Measurements from ENCODE around the gene TRIM17. TPM values are rescaled to one million over a fixed set of nuclear protein-coding genes. Genes with fewer than 3 reads are reported as not detected.

Gene TRIM17
- total and polyA plus RNA-seq, 9 of the 15 experiments (the other 6 are each of a cell fraction or from before 2014, with no cell fraction given), result not detected

DNA sequence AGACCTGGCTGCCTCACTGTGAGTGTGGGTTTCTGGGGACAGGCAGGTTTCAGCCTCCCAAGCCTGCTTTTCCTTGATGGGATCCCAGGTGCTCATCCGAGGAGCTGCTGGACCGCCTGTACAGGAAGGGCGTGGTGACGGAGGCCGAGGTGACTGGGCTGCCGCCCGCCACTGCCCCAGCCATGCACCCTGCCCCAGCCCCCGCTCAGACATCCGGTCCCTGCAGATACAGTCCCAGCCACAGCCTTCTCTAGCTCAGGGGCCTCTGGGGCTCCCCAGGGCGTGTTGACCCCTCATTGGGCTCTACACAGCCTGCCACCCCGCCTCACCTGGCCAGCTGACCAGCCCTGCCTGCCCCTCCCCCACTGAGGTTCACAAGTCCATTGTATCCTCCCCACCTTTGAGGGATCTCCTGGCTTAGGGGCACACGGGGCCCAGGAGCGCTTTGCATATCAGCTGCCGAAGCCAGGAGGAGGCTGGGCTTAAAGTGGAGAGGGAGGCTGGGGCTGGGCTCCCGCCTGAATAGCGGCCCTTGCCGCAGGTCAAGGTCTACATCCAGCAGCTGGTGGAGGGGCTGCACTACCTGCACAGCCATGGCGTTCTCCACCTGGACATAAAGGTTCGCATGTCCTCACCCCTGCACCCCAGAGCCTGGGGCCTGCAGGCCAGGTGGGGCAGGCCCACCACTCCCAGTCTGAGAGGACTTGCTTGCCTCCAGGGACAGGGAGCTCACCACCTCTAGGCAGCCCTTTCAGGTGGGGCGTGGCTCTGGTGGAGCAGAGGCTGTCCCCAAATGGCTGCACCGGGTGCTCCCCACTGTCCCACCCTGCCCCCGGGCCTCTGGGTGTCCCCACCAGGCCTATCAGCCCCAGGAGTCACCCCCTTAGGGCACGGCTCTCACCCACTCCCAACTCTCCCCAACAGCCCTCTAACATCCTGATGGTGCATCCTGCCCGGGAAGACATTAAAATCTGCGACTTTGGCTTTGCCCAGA is 48.6 kb downstream of the TRIM17 start (continued):
- TF ChIP-seq, protein P1, sequence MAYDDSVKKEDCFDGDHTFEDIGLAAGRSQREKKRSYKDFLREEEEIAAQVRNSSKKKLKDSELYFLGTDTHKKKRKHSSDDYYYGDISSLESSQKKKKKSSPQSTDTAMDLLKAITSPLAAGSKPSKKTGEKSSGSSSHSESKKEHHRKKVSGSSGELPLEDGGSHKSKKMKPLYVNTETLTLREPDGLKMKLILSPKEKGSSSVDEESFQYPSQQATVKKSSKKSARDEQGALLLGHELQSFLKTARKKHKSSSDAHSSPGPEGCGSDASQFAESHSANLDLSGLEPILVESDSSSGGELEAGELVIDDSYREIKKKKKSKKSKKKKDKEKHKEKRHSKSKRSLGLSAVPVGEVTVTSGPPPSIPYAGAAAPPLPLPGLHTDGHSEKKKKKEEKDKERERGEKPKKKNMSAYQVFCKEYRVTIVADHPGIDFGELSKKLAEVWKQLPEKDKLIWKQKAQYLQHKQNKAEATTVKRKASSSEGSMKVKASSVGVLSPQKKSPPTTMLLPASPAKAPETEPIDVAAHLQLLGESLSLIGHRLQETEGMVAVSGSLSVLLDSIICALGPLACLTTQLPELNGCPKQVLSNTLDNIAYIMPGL (CRISPR knock-in tag; IDR thresholded peaks at IDR 0.05), result peak; percentile 51; the same call in 1 of the 2 replicates
- TF ChIP-seq ATF1 (CRISPR knock-in tag; IDR thresholded peaks at IDR 0.05) (no peak), ATF1 (tag; IDR thresholded peaks at IDR 0.05) (peak; percentile 57; the same call in 1 of the 2 replicates), HNRNPUL1 (IDR thresholded peaks at IDR 0.05; ENCODE audit: low read length) (no peak), JUN (IDR thresholded peaks at IDR 0.05; ENCODE audit: borderline replicate concordance, low read depth, low read length) (peak; percentile 11; the same call in 1 of the 2 replicates), JUN (CRISPR knock-in tag; IDR thresholded peaks at IDR 0.05; ENCODE audit: borderline replicate concordance) (no peak), KDM4B (IDR thresholded peaks at IDR 0.05; ENCODE audit: borderline replicate concordance in 2 of 2, low read depth in 1 of 2) (peak in 1 of 2 experiments; percentile 59; a peak in 1 of 4 replicates), FIP1L1 (IDR thresholded peaks at IDR 0.05; ENCODE audit: low read depth, low read length, poor library complexity, severe bottlenecking) (peak; percentile 81), POLR2B (IDR thresholded peaks at IDR 0.05; ENCODE audit: low read depth, partially characterized antibody) (peak; percentile 65), ZNF445 (CRISPR knock-in tag; IDR thresholded peaks at IDR 0.05; ENCODE audit: low read depth) (0 out of 2 replicates have a peak, but pooled peaks have one; percentile 9), ARID1B (IDR thresholded peaks at IDR 0.05) (peak; percentile 82), ZBTB7A (IDR thresholded peaks at IDR 0.05; ENCODE audit: borderline replicate concordance, control insufficient read depth, low read depth, low read length) (peak; percentile 95; the same call in 1 of the 2 replicates)
- TF ChIP-seq, protein P2, sequence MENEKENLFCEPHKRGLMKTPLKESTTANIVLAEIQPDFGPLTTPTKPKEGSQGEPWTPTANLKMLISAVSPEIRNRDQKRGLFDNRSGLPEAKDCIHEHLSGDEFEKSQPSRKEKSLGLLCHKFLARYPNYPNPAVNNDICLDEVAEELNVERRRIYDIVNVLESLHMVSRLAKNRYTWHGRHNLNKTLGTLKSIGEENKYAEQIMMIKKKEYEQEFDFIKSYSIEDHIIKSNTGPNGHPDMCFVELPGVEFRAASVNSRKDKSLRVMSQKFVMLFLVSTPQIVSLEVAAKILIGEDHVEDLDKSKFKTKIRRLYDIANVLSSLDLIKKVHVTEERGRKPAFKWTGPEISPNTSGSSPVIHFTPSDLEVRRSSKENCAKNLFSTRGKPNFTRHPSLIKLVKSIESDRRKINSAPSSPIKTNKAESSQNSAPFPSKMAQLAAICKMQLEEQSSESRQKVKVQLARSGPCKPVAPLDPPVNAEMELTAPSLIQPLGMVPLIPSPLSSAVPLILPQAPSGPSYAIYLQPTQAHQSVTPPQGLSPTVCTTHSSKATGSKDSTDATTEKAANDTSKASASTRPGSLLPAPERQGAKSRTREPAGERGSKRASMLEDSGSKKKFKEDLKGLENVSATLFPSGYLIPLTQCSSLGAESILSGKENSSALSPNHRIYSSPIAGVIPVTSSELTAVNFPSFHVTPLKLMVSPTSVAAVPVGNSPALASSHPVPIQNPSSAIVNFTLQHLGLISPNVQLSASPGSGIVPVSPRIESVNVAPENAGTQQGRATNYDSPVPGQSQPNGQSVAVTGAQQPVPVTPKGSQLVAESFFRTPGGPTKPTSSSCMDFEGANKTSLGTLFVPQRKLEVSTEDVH (IDR thresholded peaks at IDR 0.05; ENCODE audit: low read depth, partially characterized antibody), result no peak
- TF ChIP-seq, protein P3, sequence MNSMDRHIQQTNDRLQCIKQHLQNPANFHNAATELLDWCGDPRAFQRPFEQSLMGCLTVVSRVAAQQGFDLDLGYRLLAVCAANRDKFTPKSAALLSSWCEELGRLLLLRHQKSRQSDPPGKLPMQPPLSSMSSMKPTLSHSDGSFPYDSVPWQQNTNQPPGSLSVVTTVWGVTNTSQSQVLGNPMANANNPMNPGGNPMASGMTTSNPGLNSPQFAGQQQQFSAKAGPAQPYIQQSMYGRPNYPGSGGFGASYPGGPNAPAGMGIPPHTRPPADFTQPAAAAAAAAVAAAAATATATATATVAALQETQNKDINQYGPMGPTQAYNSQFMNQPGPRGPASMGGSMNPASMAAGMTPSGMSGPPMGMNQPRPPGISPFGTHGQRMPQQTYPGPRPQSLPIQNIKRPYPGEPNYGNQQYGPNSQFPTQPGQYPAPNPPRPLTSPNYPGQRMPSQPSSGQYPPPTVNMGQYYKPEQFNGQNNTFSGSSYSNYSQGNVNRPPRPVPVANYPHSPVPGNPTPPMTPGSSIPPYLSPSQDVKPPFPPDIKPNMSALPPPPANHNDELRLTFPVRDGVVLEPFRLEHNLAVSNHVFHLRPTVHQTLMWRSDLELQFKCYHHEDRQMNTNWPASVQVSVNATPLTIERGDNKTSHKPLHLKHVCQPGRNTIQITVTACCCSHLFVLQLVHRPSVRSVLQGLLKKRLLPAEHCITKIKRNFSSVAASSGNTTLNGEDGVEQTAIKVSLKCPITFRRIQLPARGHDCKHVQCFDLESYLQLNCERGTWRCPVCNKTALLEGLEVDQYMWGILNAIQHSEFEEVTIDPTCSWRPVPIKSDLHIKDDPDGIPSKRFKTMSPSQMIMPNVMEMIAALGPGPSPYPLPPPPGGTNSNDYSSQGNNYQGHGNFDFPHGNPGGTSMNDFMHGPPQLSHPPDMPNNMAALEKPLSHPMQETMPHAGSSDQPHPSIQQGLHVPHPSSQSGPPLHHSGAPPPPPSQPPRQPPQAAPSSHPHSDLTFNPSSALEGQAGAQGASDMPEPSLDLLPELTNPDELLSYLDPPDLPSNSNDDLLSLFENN (IDR thresholded peaks at IDR 0.05; ENCODE audit: low read depth in 2 of 2, low read length in 2 of 2), result no peak
- TF ChIP-seq, protein P4, sequence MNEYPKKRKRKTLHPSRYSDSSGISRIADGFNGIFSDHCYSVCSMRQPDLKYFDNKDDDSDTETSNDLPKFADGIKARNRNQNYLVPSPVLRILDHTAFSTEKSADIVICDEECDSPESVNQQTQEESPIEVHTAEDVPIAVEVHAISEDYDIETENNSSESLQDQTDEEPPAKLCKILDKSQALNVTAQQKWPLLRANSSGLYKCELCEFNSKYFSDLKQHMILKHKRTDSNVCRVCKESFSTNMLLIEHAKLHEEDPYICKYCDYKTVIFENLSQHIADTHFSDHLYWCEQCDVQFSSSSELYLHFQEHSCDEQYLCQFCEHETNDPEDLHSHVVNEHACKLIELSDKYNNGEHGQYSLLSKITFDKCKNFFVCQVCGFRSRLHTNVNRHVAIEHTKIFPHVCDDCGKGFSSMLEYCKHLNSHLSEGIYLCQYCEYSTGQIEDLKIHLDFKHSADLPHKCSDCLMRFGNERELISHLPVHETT (CRISPR knock-in tag; conservative IDR thresholded peaks at IDR 0.05 in 1 of 2, IDR thresholded peaks at IDR 0.05 in 1 of 2), result no peak

Data from K562 (cell line).